K562 (cell line): ENCODE data around the gene ARHGEF12. TPM values are rescaled to one million over a fixed set of nuclear protein-coding genes. Genes with fewer than 3 reads are reported as not detected.
A peak's percentile ranks its signal among the peaks of the same experiment; 100 is the strongest.

ENCODE experiments used
- ERF ChIP-seq: fragments of 450-650 bp; formaldehyde crosslinking; IDR thresholded peaks from 2 replicates; pipeline ENCODE4 v1.4.0; 2020; ENCODE audit warnings: mild to moderate bottlenecking, mixed read lengths
- ETV5 ChIP-seq: sonication (generic); formaldehyde crosslinking; IDR thresholded peaks from 2 replicates; pipeline ENCODE4 v1.4.0; 2020; ENCODE audit warnings: low read depth, mild to moderate bottlenecking, missing genetic modification reagents
- EZH2 ChIP-seq: IDR thresholded peaks from 2 replicates; pipeline ENCODE4 v1.6.1; 2012; ENCODE audit warnings: low read depth, mild to moderate bottlenecking, inconsistent platforms, low read length, borderline replicate concordance
- HSF4 ChIP-seq: fragments of 250-450 bp; sonication (Bioruptor Pico); IDR thresholded peaks from 2 replicates; pipeline ENCODE4 v2.1.2; 2022; ENCODE audit warnings: mild to moderate bottlenecking, moderate library complexity, borderline replicate concordance
- MECOM ChIP-seq: fragments of 250-450 bp; sonication (Bioruptor Pico); IDR thresholded peaks from 2 replicates; pipeline ENCODE4 v1.8.0; 2022; ENCODE audit warnings: inconsistent platforms
- MYC ChIP-seq, 2 experiments: fragments of 250-450 bp in 1 of 2; sonication (Bioruptor Pico) in 1 of 2; IDR thresholded peaks; 2 replicates each; pipeline versions ENCODE4 v1.5.1 to v1.6.1; 2012 to 2021; ENCODE audit warnings: low read depth in 2 of 2, borderline replicate concordance in 1 of 2, improper control_type of control experiment in 1 of 2, low read length in 1 of 2, mild to moderate bottlenecking in 1 of 2, moderate library complexity in 1 of 2
- NCOA1 ChIP-seq: fragments of 450-650 bp; IDR thresholded peaks from 2 replicates; pipeline ENCODE4 v1.6.1; 2016; ENCODE audit warnings: low read depth
- NFYB ChIP-seq: IDR thresholded peaks from 2 replicates; pipeline ENCODE4 v1.6.1; 2011; ENCODE audit warnings: mild to moderate bottlenecking, moderate library complexity; ENCODE audit not compliant: insufficient read length; ENCODE audit errors: extremely low read depth
- PHB ChIP-seq: fragments of 250-450 bp; sonication (Bioruptor Pico); IDR thresholded peaks from 2 replicates; pipeline ENCODE4 v1.5.0; 2021
- POLR2AphosphoS2 ChIP-seq: IDR thresholded peaks from 2 replicates; pipeline ENCODE4 v1.6.1; 2012; ENCODE audit warnings: low read length, improper control_type of control experiment
- POLR2AphosphoS5 ChIP-seq: IDR thresholded peaks from 2 replicates; pipeline ENCODE4 v1.6.1; 2011; ENCODE audit warnings: mild to moderate bottlenecking, low read depth, low read length, moderate library complexity; ENCODE audit not compliant: control insufficient read depth, insufficient read depth
- POLR3A ChIP-seq: IDR thresholded peaks from 2 replicates; pipeline ENCODE4 v1.6.1; 2011; ENCODE audit warnings: borderline replicate concordance, mild to moderate bottlenecking, moderate library complexity; ENCODE audit not compliant: insufficient read length, insufficient read depth; ENCODE audit errors: extremely low read depth
- ZBTB2 ChIP-seq: fragments of 450-650 bp; IDR thresholded peaks from 2 replicates; pipeline ENCODE4 v1.6.1; 2016; ENCODE audit warnings: antibody characterized with exemption
- ZEB2 ChIP-seq: fragments of 450-650 bp; IDR thresholded peaks from 2 replicates; pipeline ENCODE4 v1.6.1; 2016
- ZNF668 ChIP-seq: fragments of 250-450 bp; sonication (Bioruptor Pico); IDR thresholded peaks from 2 replicates; pipeline ENCODE4 v1.8.0; 2022; ENCODE audit warnings: mild to moderate bottlenecking, inconsistent platforms
- polyA plus RNA-seq, 8 experiments: library from polyadenylated mRNA; depleted of rRNA in 4 of 8; stranded (reverse) in 5 of 8; unstranded in 3 of 8; fragments of >200 nt; fragmentation: Nextera tagmentation in 2 of 8; fragmentation: Illumina TruSeq in 1 of 8; extraction: Ambion mirVana in 2 of 8; extraction: Trizol in 1 of 8; gene quantifications; 2 replicates each; pipeline versions ENCODE4 v1.2.1 to v1.2.3, GENCODE V29; 2011 to 2014; ENCODE audit warnings: inconsistent platforms in 1 of 8, missing spikeins in 1 of 8
- total RNA-seq, 7 experiments: library from RNA; depleted of rRNA in 6 of 7; stranded (reverse); fragments of >200 nt in 6 of 7; fragmentation: Illumina TruSeq in 2 of 7; extraction: Trizol in 2 of 7; gene quantifications; 2 replicates each; pipeline versions ENCODE4 v1.2.1 to v1.2.3, GENCODE V29; 2011 to 2021; ENCODE audit warnings: low replicate concordance in 1 of 7
- TF ChIP-seq, protein P1 (sequence below): fragments of 450-650 bp; IDR thresholded peaks from 2 replicates; pipeline ENCODE4 v1.6.1; 2017; ENCODE audit warnings: antibody characterized with exemption
- TF ChIP-seq, protein P2 (sequence below): fragments of 450-650 bp; formaldehyde crosslinking; IDR thresholded peaks from 2 replicates; pipeline ENCODE4 v1.4.0; 2020; ENCODE audit warnings: mild to moderate bottlenecking, moderate library complexity
- TF ChIP-seq, protein P3 (sequence below): sonication (generic); formaldehyde crosslinking; IDR thresholded peaks from 2 replicates; pipeline ENCODE4 v1.8.0; 2022; ENCODE audit warnings: mild to moderate bottlenecking, missing genetic modification reagents
- TF ChIP-seq, protein P4 (sequence below): fragments of 250-450 bp; sonication (Bioruptor Pico); IDR thresholded peaks from 2 replicates; pipeline ENCODE4 v1.8.0; 2022; ENCODE audit warnings: moderate library complexity, mild to moderate bottlenecking, inconsistent platforms

Gene ARHGEF12
- total and polyA plus RNA-seq, 9 of the 15 experiments (the other 6 are each of a cell fraction or from before 2014, with no cell fraction given) = 3.5 to 51.7 (median 29.5) TPM

DNA sequence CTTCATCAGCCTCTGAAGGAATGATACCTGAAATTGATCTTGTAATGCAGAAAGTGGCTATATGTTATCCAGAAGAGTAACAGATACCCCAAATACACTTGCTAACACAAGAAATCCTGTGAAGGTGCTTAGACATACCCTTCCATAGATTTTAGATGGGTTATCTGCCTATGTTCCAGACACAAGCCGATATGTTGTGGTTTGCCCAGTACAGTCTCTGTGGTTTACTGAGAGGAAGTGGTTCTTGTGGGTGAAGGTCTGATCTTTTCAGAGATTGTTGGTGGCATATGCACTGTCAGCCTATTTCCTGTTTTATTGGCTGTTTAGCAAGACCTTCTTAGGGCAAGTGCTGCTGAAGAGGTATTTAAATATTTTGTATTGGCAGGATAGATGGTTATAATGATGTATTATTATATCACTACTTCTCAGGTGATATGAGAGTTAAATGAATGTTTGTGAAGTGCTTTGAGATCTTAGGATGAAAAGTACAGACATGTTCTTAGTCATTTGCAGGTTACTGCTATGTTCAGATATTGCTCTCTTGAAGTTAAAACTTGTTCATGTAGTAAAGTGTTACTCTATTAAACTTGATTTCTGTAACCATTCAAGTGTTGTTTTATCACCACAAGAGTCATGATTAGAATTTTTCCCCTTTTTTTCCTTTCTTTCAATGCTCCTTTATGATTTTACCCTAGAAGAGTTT lies 8.2 kb downstream of the ARHGEF12 start (continued):
- TF ChIP-seq, protein P1, sequence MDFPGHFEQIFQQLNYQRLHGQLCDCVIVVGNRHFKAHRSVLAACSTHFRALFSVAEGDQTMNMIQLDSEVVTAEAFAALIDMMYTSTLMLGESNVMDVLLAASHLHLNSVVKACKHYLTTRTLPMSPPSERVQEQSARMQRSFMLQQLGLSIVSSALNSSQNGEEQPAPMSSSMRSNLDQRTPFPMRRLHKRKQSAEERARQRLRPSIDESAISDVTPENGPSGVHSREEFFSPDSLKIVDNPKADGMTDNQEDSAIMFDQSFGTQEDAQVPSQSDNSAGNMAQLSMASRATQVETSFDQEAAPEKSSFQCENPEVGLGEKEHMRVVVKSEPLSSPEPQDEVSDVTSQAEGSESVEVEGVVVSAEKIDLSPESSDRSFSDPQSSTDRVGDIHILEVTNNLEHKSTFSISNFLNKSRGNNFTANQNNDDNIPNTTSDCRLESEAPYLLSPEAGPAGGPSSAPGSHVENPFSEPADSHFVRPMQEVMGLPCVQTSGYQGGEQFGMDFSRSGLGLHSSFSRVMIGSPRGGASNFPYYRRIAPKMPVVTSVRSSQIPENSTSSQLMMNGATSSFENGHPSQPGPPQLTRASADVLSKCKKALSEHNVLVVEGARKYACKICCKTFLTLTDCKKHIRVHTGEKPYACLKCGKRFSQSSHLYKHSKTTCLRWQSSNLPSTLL = no peak
- no peak for TF ChIP-seq PHB
- TF ChIP-seq POLR3A = no peak
- no peak for TF ChIP-seq MYC (IDR thresholded peaks at IDR 0.05; ENCODE audit: low read depth, low read length)
- TF ChIP-seq MYC (CRISPR knock-in tag; IDR thresholded peaks at IDR 0.05; ENCODE audit: borderline replicate concordance, low read depth) = no peak
- TF ChIP-seq ZEB2 = peak; percentile 83
- no peak for TF ChIP-seq ETV5 (CRISPR knock-in tag)
- no peak for TF ChIP-seq ZNF668 (CRISPR knock-in tag)
- no peak for TF ChIP-seq NFYB
- TF ChIP-seq, protein P2, sequence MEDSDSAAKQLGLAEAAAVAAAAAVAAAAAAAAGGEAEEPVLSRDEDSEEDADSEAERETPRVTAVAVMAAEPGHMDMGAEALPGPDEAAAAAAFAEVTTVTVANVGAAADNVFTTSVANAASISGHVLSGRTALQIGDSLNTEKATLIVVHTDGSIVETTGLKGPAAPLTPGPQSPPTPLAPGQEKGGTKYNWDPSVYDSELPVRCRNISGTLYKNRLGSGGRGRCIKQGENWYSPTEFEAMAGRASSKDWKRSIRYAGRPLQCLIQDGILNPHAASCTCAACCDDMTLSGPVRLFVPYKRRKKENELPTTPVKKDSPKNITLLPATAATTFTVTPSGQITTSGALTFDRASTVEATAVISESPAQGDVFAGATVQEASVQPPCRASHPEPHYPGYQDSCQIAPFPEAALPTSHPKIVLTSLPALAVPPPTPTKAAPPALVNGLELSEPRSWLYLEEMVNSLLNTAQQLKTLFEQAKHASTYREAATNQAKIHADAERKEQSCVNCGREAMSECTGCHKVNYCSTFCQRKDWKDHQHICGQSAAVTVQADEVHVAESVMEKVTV (CRISPR knock-in tag) = no peak
- no peak for TF ChIP-seq POLR2AphosphoS2
- TF ChIP-seq, protein P3, sequence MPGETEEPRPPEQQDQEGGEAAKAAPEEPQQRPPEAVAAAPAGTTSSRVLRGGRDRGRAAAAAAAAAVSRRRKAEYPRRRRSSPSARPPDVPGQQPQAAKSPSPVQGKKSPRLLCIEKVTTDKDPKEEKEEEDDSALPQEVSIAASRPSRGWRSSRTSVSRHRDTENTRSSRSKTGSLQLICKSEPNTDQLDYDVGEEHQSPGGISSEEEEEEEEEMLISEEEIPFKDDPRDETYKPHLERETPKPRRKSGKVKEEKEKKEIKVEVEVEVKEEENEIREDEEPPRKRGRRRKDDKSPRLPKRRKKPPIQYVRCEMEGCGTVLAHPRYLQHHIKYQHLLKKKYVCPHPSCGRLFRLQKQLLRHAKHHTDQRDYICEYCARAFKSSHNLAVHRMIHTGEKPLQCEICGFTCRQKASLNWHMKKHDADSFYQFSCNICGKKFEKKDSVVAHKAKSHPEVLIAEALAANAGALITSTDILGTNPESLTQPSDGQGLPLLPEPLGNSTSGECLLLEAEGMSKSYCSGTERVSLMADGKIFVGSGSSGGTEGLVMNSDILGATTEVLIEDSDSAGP (CRISPR knock-in tag) = no peak
- no peak for TF ChIP-seq MECOM
- no peak for TF ChIP-seq NCOA1
- TF ChIP-seq, protein P4, sequence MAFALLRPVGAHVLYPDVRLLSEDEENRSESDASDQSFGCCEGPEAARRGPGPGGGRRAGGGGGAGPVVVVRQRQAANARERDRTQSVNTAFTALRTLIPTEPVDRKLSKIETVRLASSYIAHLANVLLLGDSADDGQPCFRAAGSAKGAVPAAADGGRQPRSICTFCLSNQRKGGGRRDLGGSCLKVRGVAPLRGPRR (CRISPR knock-in tag) = no peak
- TF ChIP-seq ERF = peak; percentile 44; the same call in 1 of the 2 replicates
- peak; percentile 40; the same call in 1 of the 2 replicates for TF ChIP-seq POLR2AphosphoS5
- TF ChIP-seq HSF4 (CRISPR knock-in tag) = no peak
- 0 out of 2 replicates have a peak, but pooled peaks have one; percentile 54 for TF ChIP-seq ZBTB2
- TF ChIP-seq EZH2 = no peak
